ENCODE measurements around the gene TMEFF1.
"Not testable (repeated sequence)": the region's sequence is repeated elsewhere in the genome, so short reads cannot be mapped to it uniquely, and the experiment has no call there.

DNA sequence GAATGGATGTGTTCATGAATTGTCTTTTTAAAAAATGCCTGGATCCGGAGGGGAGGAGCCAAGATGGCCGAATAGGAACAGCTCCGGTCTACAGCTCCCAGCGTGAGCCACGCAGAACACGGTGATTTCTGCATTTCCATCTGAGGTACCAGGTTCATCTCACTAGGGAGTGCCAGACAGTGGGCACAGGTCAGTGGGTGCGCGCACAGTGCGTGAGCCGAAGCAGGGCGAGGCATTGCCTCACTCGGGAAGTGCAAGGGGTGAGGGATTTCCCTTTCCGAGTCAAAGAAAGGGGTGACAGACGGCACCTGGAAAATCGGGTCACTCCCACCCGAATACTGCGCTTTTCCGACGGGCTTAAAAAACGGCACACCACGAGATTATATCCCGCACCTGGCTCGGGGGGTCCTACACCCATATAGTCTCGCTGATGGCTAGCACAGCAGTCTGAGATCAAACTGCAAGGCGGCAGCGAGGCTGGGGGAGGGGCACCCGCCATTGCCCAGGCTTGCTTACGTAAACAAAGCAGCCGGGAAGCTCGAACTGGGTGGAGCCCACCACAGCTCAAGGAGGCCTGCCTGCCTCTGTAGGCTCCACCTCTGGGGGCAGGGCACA, 54.3 kb downstream of the TMEFF1 start:
- TF ChIP-seq POLR2A (IDR thresholded peaks at IDR 0.05; ENCODE audit: low read length); GATA1 (IDR thresholded peaks at IDR 0.05; ENCODE audit: low read depth, low read length): not testable (repeated sequence)
